Testis (tissue), 3 donors: ENCODE results near the gene PRAF2. TPM values are rescaled to one million over a fixed set of nuclear protein-coding genes. Genes with fewer than 3 reads are reported as not detected.

Source experiments
- DNase-seq: peaks from one replicate; pipeline ENCODE4 v3.0.0-alpha.2; 2019
- H3K27ac ChIP-seq, 2 donors: fragments of 200-600 bp; sonication (generic); one replicate each; pipeline ENCODE4 v1.5.1; 2019
- H3K27me3 ChIP-seq: fragments of 200-600 bp; sonication (generic); one replicate; pipeline ENCODE4 v1.5.1; 2019
- H3K36me3 ChIP-seq: fragments of 200-600 bp; sonication (generic); one replicate; pipeline ENCODE4 v1.5.1; 2017; ENCODE audit warnings: low read depth; ENCODE audit errors: missing control alignments
- H3K4me1 ChIP-seq: fragments of 200-600 bp; sonication (generic); one replicate; pipeline ENCODE4 v1.5.1; 2019
- H3K4me3 ChIP-seq, 2 donors: fragments of 200-600 bp; sonication (generic); one replicate each; pipeline ENCODE4 v1.5.1; 2017 to 2019
- H3K9me3 ChIP-seq: fragments of 200-600 bp; sonication (generic); one replicate; pipeline ENCODE4 v1.5.1; 2017
- POLR2A ChIP-seq: fragments of 450-650 bp; IDR thresholded peaks from one replicate; pipeline ENCODE4 v1.6.1; 2017; ENCODE audit warnings: antibody characterized with exemption, mild to moderate bottlenecking, moderate library complexity
- WGBS, 2 donors: methylation state at CpG; one replicate each; pipeline ENCODE4 v1.1.5; 2018; 5-methylcytosine and 5-hydroxymethylcytosine counted together
- intact Hi-C: fragments of 100-400 bp; cut with DNase I; formaldehyde crosslinking; loops from one replicate; pipeline ENCODE4 v1.15.1; 2023; ENCODE audit warnings: low total_unique reads
- polyA plus RNA-seq: library from polyadenylated mRNA; stranded (reverse); fragments of 350-450 nt; fragmentation: Illumina TruSeq; extraction: RNeasy Lipid Tissue Mini Kit (QIAGEN cat#74804); gene quantifications from one replicate; pipeline ENCODE4 v1.2.3, GENCODE V29; 2014; ENCODE audit warnings: low read depth, low replicate concordance; ENCODE audit not compliant: insufficient read depth
- total RNA-seq, 2 donors: library from RNA; depleted of rRNA; stranded (reverse); fragments of >200 nt; gene quantifications; one replicate each; pipeline ENCODE4 v1.2.3, GENCODE V29; 2016
- TF ChIP-seq, protein P1 (sequence below), 3 experiments: fragments of 450-650 bp in 2 of 3; fragments of 200-600 bp in 1 of 3; sonication (generic) in 1 of 3; IDR thresholded peaks; one replicate each; pipeline ENCODE4 v1.5.1; 2016 to 2019; ENCODE audit warnings: antibody characterized with exemption in 3 of 3, mild to moderate bottlenecking in 2 of 3, moderate library complexity in 1 of 3

Gene PRAF2
- total and polyA plus RNA-seq, 3 donors from 2014 or later: 43.7 to 60.9 (median 58.7) TPM

DNA sequence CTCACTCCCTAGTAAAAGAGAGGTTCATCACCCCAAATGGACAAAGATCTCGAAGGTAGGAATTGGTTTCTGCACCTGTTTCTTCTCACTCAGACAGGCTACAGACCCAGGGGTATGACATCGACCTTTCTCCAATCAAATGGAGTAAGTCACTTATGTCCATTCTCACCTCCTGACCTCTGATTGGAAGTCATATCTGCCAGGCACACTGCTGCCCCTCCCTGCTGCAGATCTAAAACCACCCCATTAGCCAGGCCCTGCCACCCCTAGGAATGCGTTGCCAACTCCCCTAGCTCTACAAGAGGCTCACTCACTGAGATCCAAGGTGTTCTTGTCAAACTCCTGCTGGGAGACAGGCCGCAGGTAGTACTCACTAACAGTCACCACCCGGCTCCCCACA lies 42.9 kb upstream of the PRAF2 start:
- intact Hi-C loops: no loop called here
- Histone ChIP-seq H3K27ac (no peak overlapping the region), H3K36me3 (no peaks in the 10 kb centered on the region), H3K4me1 (no peaks in the 10 kb centered on the region), H3K27me3 (no peaks in the 10 kb centered on the region), H3K9me3 (no peaks in the 10 kb centered on the region), H3K4me3 (no peak overlapping the region)
- 90 to 95% methylated on average over 2 to 5 of the region's 5 CpGs for WGBS, 2 donors
- TF ChIP-seq, protein P1, sequence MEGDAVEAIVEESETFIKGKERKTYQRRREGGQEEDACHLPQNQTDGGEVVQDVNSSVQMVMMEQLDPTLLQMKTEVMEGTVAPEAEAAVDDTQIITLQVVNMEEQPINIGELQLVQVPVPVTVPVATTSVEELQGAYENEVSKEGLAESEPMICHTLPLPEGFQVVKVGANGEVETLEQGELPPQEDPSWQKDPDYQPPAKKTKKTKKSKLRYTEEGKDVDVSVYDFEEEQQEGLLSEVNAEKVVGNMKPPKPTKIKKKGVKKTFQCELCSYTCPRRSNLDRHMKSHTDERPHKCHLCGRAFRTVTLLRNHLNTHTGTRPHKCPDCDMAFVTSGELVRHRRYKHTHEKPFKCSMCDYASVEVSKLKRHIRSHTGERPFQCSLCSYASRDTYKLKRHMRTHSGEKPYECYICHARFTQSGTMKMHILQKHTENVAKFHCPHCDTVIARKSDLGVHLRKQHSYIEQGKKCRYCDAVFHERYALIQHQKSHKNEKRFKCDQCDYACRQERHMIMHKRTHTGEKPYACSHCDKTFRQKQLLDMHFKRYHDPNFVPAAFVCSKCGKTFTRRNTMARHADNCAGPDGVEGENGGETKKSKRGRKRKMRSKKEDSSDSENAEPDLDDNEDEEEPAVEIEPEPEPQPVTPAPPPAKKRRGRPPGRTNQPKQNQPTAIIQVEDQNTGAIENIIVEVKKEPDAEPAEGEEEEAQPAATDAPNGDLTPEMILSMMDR (IDR thresholded peaks at IDR 0.05): no peak
- TF ChIP-seq POLR2A: no peak
- no peak for DNase-seq

DNA sequence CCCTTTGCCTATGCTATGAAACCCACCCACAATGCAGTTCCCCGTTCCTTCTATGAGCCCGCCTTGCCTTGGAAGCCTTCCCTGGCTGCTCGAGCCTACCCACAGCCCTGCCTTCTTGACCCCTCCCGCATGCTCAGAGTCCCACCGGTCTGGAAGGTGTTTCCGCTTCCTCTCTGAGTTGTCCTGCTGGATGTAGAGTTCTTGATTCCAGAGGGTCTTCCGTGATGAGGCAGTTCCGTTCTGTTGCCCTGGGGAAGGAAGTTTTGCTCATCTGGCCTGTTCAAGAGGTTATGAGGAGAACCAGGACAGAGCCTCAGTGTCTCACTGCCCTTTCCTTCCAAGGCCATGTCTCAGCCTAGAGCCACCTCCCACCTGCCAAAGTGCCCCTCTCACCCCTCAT lies 42.3 kb upstream of the PRAF2 start:
- no peaks in the 10 kb centered on the region for H3K27me3 ChIP-seq
- H3K4me1 ChIP-seq: no peaks in the 10 kb centered on the region
- H3K9me3 ChIP-seq: no peaks in the 10 kb centered on the region
- TF ChIP-seq, protein P1 (IDR thresholded peaks at IDR 0.05): no peak
- no peak for TF ChIP-seq POLR2A
- no peak overlapping the region for H3K4me3 ChIP-seq
- intact Hi-C loops: no loop called here
- no peaks in the 10 kb centered on the region for H3K36me3 ChIP-seq
- no peak overlapping the region for H3K27ac ChIP-seq
- DNase-seq: no peak
- 76 to 88% methylated on average over 5 to 8 of the region's 8 CpGs for WGBS, 2 donors

DNA sequence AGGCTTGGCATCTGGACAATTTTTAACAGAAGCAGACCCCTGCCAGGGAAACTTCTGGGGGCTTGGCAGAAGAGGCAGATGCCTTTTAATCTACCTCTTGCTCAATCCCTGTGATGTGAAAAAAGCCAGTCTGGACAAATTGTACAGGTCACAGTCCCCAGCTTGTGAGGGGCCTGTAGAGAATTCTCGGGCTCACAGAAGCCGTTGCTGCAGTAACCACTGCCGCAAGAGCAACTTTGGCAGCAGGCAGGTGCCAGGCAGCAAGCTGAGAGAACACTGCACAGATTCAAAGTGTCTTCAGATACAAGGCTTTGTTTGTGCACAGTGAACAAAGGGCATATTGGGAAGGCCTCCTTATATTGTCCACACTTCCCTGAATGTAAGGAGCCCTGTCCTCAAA lies 38.0 kb upstream of the PRAF2 start:
- no peaks in the 10 kb centered on the region for H3K36me3 ChIP-seq
- no peaks in the 10 kb centered on the region for H3K9me3 ChIP-seq
- H3K4me1 ChIP-seq: no peaks in the 10 kb centered on the region
- no peak overlapping the region for H3K4me3 ChIP-seq
- WGBS, 2 donors: 54% methylated on average over 3 of the region's 3 CpGs; no CpG with 5 or more reads in 1 of the 2 donors
- H3K27me3 ChIP-seq: no peaks in the 10 kb centered on the region
- H3K27ac ChIP-seq: no peak overlapping the region
- intact Hi-C loops: no loop called here
- TF ChIP-seq, protein P1 (IDR thresholded peaks at IDR 0.05): no peak
- TF ChIP-seq POLR2A: no peak
- DNase-seq: no peak

DNA sequence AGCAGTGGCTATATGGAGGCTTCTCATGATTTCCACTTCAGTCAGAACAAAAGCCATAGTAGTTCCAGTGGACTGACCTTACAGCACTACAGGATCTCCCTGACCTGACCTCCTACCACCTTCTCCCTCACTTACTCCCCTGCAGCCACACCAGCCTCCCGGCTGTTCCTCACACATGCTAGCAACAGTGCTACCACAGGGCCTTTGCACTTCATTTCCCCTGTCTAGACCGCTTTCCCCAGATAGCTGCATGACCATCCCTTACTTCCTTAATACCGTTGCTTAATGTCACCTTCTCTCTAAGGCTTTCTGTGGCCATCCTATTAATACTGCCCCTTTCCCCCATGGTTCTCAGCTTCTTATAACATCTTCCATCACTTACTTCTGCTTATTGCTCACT lies 36.6 kb upstream of the PRAF2 start:
- TF ChIP-seq, protein P1 (IDR thresholded peaks at IDR 0.05): no peak
- no peak for TF ChIP-seq POLR2A

DNA sequence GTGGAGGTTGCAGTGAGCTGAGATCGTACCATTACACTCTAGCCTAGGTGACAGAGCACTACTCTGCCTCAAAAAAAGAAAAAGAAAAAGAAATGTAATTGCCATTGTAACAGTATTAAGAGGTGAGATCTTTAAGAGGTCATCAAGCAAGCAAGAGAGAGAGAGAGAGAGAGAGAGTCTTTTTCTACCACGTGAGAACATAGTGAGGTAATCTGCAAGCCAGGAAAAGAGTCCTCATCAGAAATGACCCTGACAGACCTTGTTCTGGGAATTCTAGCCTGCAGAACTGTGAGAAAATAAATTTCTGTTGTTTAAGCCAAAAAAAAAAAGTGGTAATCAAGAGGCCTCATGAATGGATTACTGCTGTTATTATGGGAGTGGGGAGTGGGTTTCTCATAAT lies 34.8 kb upstream of the PRAF2 start:
- no peak for TF ChIP-seq POLR2A
- TF ChIP-seq, protein P1 (IDR thresholded peaks at IDR 0.05): no peak
- Histone ChIP-seq H3K27me3 (no peaks in the 10 kb centered on the region), H3K9me3 (no peaks in the 10 kb centered on the region), H3K27ac (no peak overlapping the region), H3K4me3 (no peak overlapping the region), H3K36me3 (no peaks in the 10 kb centered on the region), H3K4me1 (no peaks in the 10 kb centered on the region)
- no peak for DNase-seq
- WGBS, 2 donors: 68 to 71% methylated on average over 2 of the region's 2 CpGs
- intact Hi-C loops: no loop called here

More for the DNA sequence above, 36.6 kb upstream of the PRAF2 start:
- Histone ChIP-seq H3K4me1 (no peaks in the 10 kb centered on the region), H3K27me3 (no peaks in the 10 kb centered on the region), H3K4me3 (no peak overlapping the region), H3K27ac (no peak overlapping the region), H3K9me3 (no peaks in the 10 kb centered on the region), H3K36me3 (no peaks in the 10 kb centered on the region)
- intact Hi-C loops: no loop called here
- no peak for DNase-seq
- WGBS, 2 donors: 94 to 100% methylated on average over 3 of the region's 3 CpGs
